H1 (cell line): Measurements from ENCODE around the gene CHPF. TPM values are rescaled to one million over a fixed set of nuclear protein-coding genes. Genes with fewer than 3 reads are reported as not detected.

Source experiments
- BACH1 ChIP-seq: IDR thresholded peaks from 2 replicates; pipeline ENCODE4 v1.6.1; 2012; ENCODE audit warnings: low read length, improper control_type of control experiment
- CTBP2 ChIP-seq: IDR thresholded peaks from 2 replicates; pipeline ENCODE4 v1.7.0; 2011; ENCODE audit warnings: borderline replicate concordance, mild to moderate bottlenecking, moderate library complexity, mixed read lengths, low read length; ENCODE audit not compliant: insufficient read depth, insufficient read length
- GTF2F1 ChIP-seq: IDR thresholded peaks from 2 replicates; pipeline ENCODE4 v1.6.1; 2012; ENCODE audit warnings: low read depth, low read length, improper control_type of control experiment, borderline replicate concordance
- HDAC2 ChIP-seq, 2 experiments: fragments of 300-600 bp in 1 of 2; sonication (generic) in 1 of 2; IDR thresholded peaks; 2 replicates each; pipeline ENCODE4 v1.6.1; 2011 to 2012; ENCODE audit warnings: low read depth in 2 of 2, low read length in 2 of 2, mild to moderate bottlenecking in 2 of 2, moderate library complexity in 2 of 2, borderline replicate concordance in 1 of 2, inconsistent platforms in 1 of 2
- SIX5 ChIP-seq: IDR thresholded peaks from 2 replicates; pipeline ENCODE4 v1.6.1; 2011; ENCODE audit warnings: mild to moderate bottlenecking, low read depth, low read length
- ZNF274 ChIP-seq: IDR thresholded peaks from 2 replicates; pipeline ENCODE4 v1.7.0; 2012; ENCODE audit warnings: low read length, borderline replicate concordance; ENCODE audit errors: extremely low read depth
- polyA plus RNA-seq, 7 experiments: library from polyadenylated mRNA; depleted of rRNA in 3 of 7; stranded (reverse) in 5 of 7; unstranded in 2 of 7; fragments of >200 nt in 5 of 7; fragments of 200-250 nt in 2 of 7; gene quantifications; 1 replicate in 5 of 7; 2 replicates in 1 of 7; 4 replicates in 1 of 7; pipeline versions ENCODE4 v1.2.1 to v1.2.3, GENCODE V29; 2011 to 2013; ENCODE audit warnings: missing spikeins in 2 of 7, mixed read lengths in 2 of 7
- total RNA-seq: library from RNA; stranded (reverse); fragmentation: NEBNext Ultra II Directional; extraction: Animal tissue kit (Norgen Biotek cat#: 25700); gene quantifications from 2 replicates; pipeline ENCODE4 v1.2.1, GENCODE V29; 2021
- TF ChIP-seq, protein P1 (sequence below): fragments of 300-600 bp; sonication (generic); IDR thresholded peaks from 2 replicates; pipeline ENCODE4 v1.7.1; 2012; ENCODE audit warnings: low read length, moderate library complexity, mild to moderate bottlenecking, inconsistent platforms; ENCODE audit not compliant: insufficient replicate concordance
- TF ChIP-seq, protein P2 (sequence below): IDR thresholded peaks from 2 replicates; pipeline ENCODE4 v1.6.1; 2012; ENCODE audit warnings: low read length, inconsistent platforms

CHPF gene
- total and polyA plus RNA-seq, 2 of the 8 experiments (the other 6 are each of a cell fraction or from before 2014, with no cell fraction given), result 62.9 to 67.3 TPM

DNA sequence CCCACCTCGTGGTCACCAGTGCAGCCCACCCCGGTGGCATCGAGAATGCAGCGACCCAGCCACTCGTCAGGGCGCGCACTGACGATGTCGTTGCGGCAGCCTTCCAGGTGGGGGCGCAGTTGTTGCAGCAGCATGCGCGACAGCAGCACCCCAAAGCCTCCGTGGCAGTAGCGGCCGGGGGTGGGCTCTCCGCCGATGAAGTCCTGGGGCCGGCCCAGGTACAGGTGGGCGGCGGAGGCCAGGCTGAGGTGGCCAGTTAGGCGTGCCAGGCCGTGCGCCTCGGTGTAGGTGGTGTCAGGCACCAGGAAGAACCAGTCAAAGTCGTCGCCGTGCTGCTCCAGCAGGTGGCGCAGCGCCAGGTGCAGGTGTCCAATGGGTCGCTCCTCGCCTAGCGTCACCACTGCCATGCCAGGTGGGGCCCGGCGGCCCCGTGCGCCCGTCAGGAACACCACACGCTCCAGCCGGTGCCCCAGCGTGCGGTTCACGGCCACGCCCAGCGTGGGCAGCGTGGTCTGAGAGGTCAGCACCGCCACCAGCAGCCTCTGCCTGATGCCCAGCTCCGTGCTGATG, 1.9 kb downstream of the CHPF start (continued):
- TF ChIP-seq, protein P1, sequence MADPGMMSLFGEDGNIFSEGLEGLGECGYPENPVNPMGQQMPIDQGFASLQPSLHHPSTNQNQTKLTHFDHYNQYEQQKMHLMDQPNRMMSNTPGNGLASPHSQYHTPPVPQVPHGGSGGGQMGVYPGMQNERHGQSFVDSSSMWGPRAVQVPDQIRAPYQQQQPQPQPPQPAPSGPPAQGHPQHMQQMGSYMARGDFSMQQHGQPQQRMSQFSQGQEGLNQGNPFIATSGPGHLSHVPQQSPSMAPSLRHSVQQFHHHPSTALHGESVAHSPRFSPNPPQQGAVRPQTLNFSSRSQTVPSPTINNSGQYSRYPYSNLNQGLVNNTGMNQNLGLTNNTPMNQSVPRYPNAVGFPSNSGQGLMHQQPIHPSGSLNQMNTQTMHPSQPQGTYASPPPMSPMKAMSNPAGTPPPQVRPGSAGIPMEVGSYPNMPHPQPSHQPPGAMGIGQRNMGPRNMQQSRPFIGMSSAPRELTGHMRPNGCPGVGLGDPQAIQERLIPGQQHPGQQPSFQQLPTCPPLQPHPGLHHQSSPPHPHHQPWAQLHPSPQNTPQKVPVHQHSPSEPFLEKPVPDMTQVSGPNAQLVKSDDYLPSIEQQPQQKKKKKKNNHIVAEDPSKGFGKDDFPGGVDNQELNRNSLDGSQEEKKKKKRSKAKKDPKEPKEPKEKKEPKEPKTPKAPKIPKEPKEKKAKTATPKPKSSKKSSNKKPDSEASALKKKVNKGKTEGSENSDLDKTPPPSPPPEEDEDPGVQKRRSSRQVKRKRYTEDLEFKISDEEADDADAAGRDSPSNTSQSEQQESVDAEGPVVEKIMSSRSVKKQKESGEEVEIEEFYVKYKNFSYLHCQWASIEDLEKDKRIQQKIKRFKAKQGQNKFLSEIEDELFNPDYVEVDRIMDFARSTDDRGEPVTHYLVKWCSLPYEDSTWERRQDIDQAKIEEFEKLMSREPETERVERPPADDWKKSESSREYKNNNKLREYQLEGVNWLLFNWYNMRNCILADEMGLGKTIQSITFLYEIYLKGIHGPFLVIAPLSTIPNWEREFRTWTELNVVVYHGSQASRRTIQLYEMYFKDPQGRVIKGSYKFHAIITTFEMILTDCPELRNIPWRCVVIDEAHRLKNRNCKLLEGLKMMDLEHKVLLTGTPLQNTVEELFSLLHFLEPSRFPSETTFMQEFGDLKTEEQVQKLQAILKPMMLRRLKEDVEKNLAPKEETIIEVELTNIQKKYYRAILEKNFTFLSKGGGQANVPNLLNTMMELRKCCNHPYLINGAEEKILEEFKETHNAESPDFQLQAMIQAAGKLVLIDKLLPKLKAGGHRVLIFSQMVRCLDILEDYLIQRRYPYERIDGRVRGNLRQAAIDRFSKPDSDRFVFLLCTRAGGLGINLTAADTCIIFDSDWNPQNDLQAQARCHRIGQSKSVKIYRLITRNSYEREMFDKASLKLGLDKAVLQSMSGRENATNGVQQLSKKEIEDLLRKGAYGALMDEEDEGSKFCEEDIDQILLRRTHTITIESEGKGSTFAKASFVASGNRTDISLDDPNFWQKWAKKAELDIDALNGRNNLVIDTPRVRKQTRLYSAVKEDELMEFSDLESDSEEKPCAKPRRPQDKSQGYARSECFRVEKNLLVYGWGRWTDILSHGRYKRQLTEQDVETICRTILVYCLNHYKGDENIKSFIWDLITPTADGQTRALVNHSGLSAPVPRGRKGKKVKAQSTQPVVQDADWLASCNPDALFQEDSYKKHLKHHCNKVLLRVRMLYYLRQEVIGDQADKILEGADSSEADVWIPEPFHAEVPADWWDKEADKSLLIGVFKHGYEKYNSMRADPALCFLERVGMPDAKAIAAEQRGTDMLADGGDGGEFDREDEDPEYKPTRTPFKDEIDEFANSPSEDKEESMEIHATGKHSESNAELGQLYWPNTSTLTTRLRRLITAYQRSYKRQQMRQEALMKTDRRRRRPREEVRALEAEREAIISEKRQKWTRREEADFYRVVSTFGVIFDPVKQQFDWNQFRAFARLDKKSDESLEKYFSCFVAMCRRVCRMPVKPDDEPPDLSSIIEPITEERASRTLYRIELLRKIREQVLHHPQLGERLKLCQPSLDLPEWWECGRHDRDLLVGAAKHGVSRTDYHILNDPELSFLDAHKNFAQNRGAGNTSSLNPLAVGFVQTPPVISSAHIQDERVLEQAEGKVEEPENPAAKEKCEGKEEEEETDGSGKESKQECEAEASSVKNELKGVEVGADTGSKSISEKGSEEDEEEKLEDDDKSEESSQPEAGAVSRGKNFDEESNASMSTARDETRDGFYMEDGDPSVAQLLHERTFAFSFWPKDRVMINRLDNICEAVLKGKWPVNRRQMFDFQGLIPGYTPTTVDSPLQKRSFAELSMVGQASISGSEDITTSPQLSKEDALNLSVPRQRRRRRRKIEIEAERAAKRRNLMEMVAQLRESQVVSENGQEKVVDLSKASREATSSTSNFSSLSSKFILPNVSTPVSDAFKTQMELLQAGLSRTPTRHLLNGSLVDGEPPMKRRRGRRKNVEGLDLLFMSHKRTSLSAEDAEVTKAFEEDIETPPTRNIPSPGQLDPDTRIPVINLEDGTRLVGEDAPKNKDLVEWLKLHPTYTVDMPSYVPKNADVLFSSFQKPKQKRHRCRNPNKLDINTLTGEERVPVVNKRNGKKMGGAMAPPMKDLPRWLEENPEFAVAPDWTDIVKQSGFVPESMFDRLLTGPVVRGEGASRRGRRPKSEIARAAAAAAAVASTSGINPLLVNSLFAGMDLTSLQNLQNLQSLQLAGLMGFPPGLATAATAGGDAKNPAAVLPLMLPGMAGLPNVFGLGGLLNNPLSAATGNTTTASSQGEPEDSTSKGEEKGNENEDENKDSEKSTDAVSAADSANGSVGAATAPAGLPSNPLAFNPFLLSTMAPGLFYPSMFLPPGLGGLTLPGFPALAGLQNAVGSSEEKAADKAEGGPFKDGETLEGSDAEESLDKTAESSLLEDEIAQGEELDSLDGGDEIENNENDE, result no peak
- TF ChIP-seq, protein P2, sequence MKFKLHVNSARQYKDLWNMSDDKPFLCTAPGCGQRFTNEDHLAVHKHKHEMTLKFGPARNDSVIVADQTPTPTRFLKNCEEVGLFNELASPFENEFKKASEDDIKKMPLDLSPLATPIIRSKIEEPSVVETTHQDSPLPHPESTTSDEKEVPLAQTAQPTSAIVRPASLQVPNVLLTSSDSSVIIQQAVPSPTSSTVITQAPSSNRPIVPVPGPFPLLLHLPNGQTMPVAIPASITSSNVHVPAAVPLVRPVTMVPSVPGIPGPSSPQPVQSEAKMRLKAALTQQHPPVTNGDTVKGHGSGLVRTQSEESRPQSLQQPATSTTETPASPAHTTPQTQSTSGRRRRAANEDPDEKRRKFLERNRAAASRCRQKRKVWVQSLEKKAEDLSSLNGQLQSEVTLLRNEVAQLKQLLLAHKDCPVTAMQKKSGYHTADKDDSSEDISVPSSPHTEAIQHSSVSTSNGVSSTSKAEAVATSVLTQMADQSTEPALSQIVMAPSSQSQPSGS, result no peak
- 0 out of 2 replicates have a peak, but pooled peaks have one; percentile 6 for TF ChIP-seq BACH1
- peak; percentile 79 for TF ChIP-seq CTBP2
- no peak for TF ChIP-seq GTF2F1
- TF ChIP-seq ZNF274, result no peak
- TF ChIP-seq SIX5, result no peak
- no peak for TF ChIP-seq HDAC2 (IDR thresholded peaks at IDR 0.05; ENCODE audit: borderline replicate concordance in 1 of 2, low read depth in 2 of 2, low read length in 2 of 2)
